ENCODE results near the gene CDO1.
"Not testable (repeated sequence)": the region's sequence is repeated elsewhere in the genome, so short reads cannot be mapped to it uniquely, and the experiment has no call there.

CDO1 gene

DNA sequence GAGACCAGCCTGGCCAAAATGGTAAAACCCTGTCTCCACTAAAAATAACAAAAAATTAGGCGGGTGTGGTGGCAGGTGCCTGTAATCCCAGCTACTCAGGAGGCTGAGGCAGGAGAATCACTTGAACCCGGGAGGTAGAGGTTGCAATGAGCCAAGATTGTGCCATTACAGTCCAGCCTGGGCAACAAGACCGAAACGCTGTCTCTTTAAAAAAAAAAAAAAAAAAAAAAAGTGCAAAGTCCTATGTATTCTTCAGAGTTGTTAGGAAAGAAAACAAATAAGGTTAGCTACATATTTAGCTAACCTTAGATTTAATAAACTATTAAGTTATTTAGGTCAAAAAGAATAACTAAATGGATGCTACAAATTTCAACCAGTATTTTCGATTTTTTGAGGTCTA, 13.5 kb upstream of the CDO1 start:
- no peak for DNase-seq (ENCODE audit: low read depth in 2 of 2)

DNA sequence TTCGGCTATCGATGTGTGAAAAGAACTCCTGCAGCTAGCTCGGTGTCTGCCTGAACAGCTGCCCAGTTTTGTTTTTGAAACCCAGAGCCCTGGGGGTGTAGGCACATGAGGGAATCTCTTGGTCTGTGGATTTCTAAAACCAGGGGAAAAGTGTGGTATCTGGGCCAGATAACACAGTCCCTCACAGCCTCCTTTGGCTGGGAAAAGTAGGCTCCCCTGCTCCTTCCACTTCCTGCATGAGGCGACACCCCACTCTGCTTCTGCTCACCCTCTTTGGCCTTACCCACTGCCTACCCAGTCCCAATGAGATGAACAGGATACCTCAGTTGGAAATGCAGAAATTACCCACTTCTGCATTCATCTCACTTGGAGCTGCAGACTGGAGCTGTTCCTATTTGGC, 9.5 kb upstream of the CDO1 start:
- DNase-seq (ENCODE audit: low read depth in 2 of 2): no peak

DNA sequence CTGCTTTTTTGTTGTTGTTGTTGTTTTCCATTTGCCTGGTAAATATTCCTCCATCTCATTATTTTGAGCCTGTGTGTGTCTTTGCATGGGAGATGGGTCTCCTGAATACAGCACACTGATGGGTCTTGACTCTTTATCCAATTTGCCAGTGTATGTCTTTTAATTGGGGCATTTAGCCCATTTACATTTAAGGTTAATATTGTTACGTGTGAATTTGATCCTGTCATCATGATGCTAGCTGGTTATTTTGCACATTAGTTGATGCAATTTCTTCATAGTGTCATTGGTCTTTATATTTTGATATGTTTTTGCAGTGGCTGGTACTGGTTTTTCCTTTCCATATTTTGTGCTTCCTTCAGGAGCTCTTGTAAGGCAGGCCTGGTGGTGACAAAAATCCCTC, 8.5 kb upstream of the CDO1 start:
- DNase-seq (ENCODE audit: low read depth in 2 of 2): not testable (repeated sequence)

- DNase-seq (ENCODE audit: low read depth in 2 of 2): no peak
These were observed 4.4 kb upstream of the CDO1 start for GRCh38 chr5:115820846-115821245.

DNA sequence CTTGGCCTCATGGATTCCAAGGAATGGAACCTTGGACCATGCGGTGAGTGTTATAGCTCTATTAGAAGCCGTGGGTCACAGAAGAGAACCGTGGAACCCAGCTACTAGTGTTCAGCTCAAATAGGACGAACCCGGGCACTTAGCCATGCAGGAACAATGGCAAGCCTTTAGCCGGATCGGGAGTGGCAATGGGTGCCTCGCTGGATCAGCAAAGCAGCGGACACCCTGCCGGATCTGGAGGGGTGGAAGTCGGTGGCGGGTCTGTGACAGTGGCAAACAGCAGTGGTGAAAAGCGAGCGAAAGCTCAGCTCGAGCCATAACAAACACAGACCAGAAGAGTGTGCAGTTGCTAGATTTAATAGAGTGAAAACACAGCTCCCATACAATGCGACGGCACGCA, 2.4 kb upstream of the CDO1 start:
- no peak for DNase-seq (ENCODE audit: low read depth in 2 of 2)

DNA sequence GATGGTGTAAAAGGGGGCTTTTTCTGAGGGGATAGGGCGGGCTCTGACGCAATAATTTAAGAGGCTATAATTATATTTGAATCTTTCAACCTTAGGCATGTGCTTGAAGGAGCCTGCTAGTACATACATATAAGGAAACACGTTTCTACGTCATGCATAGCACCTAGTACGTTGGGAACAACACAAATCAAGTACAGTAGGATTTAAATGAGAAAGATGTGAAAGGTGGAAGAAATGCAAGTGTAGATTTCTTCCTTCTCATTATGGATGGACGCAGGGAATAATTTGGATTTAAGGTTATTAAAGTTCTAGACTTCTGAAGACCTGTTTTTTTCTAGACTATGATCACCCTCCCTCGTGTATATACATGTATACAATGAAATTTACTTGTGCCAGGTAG, 927 bp upstream of the CDO1 start:
- no peak for DNase-seq (ENCODE audit: low read depth in 2 of 2)

GRCh38 chr5:115815693-115816225, 700 bp downstream of the CDO1 start:
- DNase-seq (ENCODE audit: low read depth in 2 of 2): no peak

- no peak for DNase-seq (ENCODE audit: low read depth in 2 of 2)
These were observed 1.3 kb downstream of the CDO1 start for GRCh38 chr5:115815006-115815692.

DNA sequence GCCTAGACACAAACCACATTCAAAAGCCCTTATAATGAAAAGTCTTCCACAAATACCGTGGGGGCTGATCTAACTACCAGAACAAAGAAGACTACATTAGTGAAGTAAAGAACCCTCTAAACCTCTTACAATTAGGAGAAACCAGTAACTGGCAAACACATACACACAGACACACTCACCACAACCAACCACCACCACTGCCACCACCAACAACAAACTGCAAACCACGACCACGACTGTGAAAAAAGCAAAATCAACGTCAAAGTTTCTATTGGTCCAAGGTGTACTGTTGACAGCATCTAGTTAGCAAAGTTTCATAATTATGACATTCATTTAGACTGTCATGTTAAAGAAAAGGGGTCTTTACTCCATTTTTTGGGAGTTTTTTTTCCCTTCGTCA, 2.7 kb downstream of the CDO1 start:
- no peak for DNase-seq (ENCODE audit: low read depth in 2 of 2)

DNA sequence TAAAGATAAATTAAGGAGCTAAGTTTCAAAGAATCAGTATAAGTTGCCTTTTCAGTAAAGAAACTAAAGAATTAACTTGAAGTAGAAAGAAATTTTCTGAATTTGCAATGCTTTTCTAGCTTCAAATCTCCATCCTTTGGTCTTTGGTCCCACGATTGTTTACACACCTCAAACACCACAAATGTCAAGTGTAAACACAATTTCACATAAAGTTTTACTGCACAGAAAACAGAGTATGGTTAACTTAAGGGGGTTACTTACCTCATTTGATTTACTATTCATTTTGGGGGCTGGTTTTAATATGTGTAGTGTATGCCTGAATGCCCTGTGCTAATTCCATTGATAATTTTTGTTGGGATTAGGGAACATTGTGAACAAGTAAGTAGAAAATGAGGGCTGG, 4.1 kb downstream of the CDO1 start:
- DNase-seq (ENCODE audit: low read depth in 2 of 2): no peak

- DNase-seq (ENCODE audit: low read depth in 2 of 2): no peak
These were observed 5.1 kb downstream of the CDO1 start for GRCh38 chr5:115811406-115811805.

DNA sequence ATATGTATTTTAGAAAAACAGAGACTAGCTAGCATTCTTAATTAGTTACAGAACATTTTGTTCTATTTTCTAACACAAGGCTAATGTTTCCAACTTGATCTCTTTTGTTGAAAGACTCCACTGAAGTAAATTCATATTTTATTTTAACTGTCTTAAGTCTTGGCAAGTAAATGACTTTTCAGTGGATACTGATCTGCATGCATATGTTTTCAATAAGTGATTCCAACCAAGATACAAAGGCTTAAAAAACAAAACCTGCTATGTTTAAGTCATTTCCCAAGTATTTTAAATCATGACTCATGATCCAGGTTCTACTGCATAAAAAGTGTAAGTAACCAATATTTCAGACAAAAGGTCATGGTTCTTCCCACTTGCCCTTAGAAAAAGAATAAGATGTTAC, 5.7 kb downstream of the CDO1 start:
- DNase-seq (ENCODE audit: low read depth in 2 of 2): no peak

DNA sequence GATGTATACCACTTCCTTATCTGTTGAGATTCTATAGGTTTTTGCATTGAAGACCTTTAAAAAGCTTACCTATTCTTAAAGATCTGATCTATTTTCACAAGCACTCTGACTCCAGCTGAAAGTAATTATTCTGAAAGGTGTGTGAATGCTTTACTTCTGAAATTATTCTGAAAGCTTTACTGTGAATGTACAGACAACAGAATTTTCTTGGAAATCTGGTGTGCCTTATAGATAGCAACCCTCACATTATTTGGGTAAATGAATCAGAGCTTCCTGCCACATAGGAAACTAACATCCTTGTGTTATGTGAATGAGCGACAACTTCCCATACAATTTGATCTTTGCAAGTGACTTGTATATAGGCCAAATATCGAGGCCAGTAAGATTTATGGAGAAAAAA, 6.5 kb downstream of the CDO1 start:
- DNase-seq (ENCODE audit: low read depth in 2 of 2): no peak

DNA sequence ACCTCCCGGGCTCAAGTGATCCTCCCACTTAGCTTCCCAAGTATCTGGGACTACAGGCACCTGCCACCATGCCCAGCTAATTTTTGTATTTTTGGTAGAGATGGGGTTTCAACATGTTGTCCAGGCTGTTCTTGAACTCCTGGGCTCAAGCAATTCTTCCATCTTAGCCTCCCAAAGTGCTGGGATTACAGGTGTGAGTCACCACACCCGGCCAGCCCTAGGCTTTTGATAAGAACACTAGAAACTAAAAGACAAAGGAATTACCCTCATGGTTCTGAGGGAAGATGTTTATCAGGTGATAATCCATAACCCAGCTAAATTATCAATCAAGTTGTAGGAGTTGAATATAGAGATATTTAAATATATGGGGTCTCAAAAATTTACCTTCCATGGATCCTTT, 8.4 kb downstream of the CDO1 start:
- not testable (repeated sequence) for DNase-seq (ENCODE audit: low read depth in 2 of 2)

- no peak for DNase-seq (ENCODE audit: low read depth in 2 of 2)
These were observed 8.8 kb downstream of the CDO1 start for GRCh38 chr5:115807654-115808052.

DNA sequence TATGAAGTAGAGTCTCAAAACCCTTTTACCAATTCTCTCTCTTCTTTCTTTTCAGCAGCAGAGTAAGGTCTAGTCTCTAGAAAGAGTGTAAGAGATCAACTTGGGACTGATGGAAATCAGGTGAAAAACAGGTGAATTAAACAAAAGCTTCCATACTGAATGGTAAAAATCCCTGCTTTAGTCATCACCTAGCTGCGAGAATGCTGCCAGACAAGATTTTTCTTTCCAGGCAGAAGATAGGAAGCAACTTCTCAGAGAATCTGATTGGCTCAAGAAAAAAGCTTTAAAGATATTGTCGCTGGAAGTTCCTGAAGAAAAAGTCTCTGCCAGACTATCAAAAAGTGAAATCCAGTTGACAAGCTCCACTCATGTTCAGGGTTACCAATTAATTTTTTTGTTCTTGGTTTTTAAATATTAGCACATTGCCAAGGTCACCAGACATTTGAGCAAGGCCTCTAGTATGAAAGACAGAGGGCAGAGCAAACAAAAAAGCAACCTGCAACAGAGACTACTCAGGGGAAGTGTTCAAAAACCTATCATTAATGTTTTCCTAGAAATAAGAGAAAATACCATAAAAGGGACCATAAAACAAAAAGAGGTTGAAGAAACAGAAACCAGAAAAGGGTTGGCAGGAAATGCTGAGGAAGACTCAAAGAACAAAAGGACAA, 9.3 kb downstream of the CDO1 start:
- no peak for DNase-seq (ENCODE audit: low read depth in 2 of 2)

- DNase-seq (ENCODE audit: low read depth in 2 of 2): no peak
These were observed 14.5 kb downstream of the CDO1 start for GRCh38 chr5:115801984-115802383.

- DNase-seq (ENCODE audit: low read depth in 2 of 2): no peak
These were observed 15.3 kb downstream of the CDO1 start for GRCh38 chr5:115801152-115801551.

- no peak for DNase-seq (ENCODE audit: low read depth in 2 of 2)
These were observed 16.4 kb downstream of the CDO1 start for GRCh38 chr5:115800108-115800507.

DNA sequence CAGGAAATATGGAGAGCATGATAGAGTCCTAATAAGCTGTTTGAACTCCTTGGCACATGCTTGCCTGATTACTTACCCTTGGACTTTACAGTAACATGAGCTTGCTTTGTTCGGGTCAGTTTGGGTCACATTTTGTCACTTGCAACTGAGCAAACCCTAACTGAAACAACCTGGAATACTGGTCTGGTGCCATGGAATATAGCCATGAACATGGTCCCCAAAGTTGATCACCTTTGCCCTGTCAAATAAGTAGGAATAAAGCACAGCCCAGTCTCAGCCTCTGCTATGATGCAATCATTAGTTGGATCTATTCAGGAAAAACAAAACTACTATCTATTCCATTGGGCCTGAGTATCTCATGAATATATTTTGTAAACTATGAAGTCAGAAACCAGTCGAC, 18.2 kb downstream of the CDO1 start:
- DNase-seq (ENCODE audit: low read depth in 2 of 2): no peak

- no peak for DNase-seq (ENCODE audit: low read depth in 2 of 2)
These were observed 19.8 kb downstream of the CDO1 start for GRCh38 chr5:115796656-115797055.

GRCh38 chr5:115795700-115796099, 20.8 kb downstream of the CDO1 start:
- DNase-seq (ENCODE audit: low read depth in 2 of 2): no peak

DNA sequence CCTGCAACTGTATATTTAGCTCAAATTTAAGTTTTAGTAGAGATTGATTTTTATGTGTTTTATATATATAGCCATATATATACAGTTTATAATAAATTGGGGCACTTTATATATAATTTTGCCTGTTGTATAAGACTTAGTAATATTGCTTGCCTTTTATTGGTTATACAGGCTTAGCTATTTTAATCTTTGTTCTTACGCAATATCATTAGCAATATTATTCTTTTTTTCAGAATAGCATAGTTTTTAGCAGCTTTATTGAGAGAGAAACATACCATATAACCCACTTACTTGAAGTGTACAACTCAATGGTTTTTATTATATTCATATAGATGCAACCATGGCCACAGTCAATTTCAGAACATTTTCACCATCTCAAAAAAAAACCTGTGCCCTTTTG, 28.0 kb downstream of the CDO1 start:
- no peak for DNase-seq (ENCODE audit: low read depth in 2 of 2)

DNA sequence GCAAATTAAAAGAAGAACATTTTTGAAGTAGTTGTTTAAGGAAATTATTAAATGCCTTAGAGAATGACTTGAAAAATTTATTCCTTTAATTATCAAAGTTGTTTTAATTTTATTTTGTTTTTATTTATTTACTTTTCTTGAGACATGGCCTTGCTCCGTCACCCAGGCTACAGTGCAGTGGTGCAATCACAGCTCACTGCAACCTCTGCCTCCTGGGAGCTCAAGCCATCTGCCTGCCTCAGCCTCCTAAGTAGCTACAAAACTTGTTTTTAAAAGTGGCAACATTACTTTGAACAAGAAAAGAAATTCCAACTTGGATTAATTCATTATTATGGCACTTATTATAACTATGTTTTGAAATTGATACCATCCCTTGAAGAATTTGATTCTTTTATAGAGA, 29.0 kb downstream of the CDO1 start:
- DNase-seq (ENCODE audit: low read depth in 2 of 2): no peak
